Neural cell (in vitro differentiated cells): ENCODE measurements around the gene LRRC3. TPM values are rescaled to one million over a fixed set of nuclear protein-coding genes. Genes with fewer than 3 reads are reported as not detected.

Experiments used
- H2AFZ ChIP-seq: fragments of 200-600, 300-800 bp; sonication (generic), shearing (Covaris generic); 2 replicates; pipeline ENCODE4 v1.6.0; 2014; ENCODE audit warnings: low read depth, mild to moderate bottlenecking, antibody characterized with exemption, low read length, moderate library complexity
- H3F3A ChIP-seq: fragments of 200-600 bp; shearing (Covaris generic); 2 replicates; pipeline ENCODE4 v1.6.1; 2016; ENCODE audit warnings: mild to moderate bottlenecking, moderate library complexity, mixed read lengths, antibody characterized with exemption, low read length; ENCODE audit not compliant: insufficient read depth, poor library complexity, severe bottlenecking
- H3K27ac ChIP-seq: fragments of 200-600, 300-800 bp; sonication (generic), shearing (Covaris generic); 2 replicates; pipeline ENCODE4 v1.5.1; 2014; ENCODE audit warnings: mild to moderate bottlenecking, low read length, moderate library complexity
- H3K27me3 ChIP-seq: fragments of 300-800, 200-600 bp; sonication (generic), shearing (Covaris generic); 2 replicates; pipeline ENCODE4 v1.6.0; 2014; ENCODE audit warnings: mild to moderate bottlenecking, low read depth, low read length, moderate library complexity; ENCODE audit not compliant: insufficient read depth
- H3K36me3 ChIP-seq: fragments of 300-800, 200-600 bp; sonication (generic), shearing (Covaris generic); 2 replicates; pipeline ENCODE4 v1.5.1; 2014; ENCODE audit warnings: mild to moderate bottlenecking, antibody characterized with exemption, low read length, moderate library complexity; ENCODE audit not compliant: insufficient read depth
- H3K4me2 ChIP-seq: fragments of 300-800, 200-600 bp; sonication (generic), shearing (Covaris generic); 2 replicates; pipeline ENCODE4 v1.6.0; 2014; ENCODE audit warnings: mild to moderate bottlenecking, low read length
- H3K4me3 ChIP-seq: fragments of 300-800, 200-600 bp; sonication (generic), shearing (Covaris generic); 2 replicates; pipeline ENCODE4 v1.5.1; 2014; ENCODE audit warnings: mild to moderate bottlenecking, low read length, moderate library complexity
- H3K79me2 ChIP-seq: fragments of 200-600 bp; shearing (Covaris generic); replicated peaks from 2 replicates; pipeline ENCODE4 v1.6.0; 2014; ENCODE audit warnings: mild to moderate bottlenecking, low read length, moderate library complexity; ENCODE audit not compliant: insufficient read depth
- H3K9ac ChIP-seq: fragments of 300-800, 200-600 bp; sonication (generic), shearing (Covaris generic); 2 replicates; pipeline ENCODE4 v1.6.1; 2016; ENCODE audit warnings: mild to moderate bottlenecking, low read length, mixed read lengths
- H3K9me2 ChIP-seq: fragments of 200-600 bp; shearing (Covaris generic); 2 replicates; pipeline ENCODE4 v1.6.1; 2016; ENCODE audit warnings: mild to moderate bottlenecking, low read length, mixed read lengths; ENCODE audit not compliant: insufficient read depth
- H3K9me3 ChIP-seq: fragments of 200-600, 300-800 bp; sonication (generic), shearing (Covaris generic); 2 replicates; pipeline ENCODE4 v1.6.1; 2016; ENCODE audit warnings: mild to moderate bottlenecking, mixed run types, low read length, moderate library complexity, mixed read lengths
- H4K20me1 ChIP-seq: fragments of 200-600 bp; shearing (Covaris generic); 2 replicates; pipeline ENCODE4 v1.6.1; 2016; ENCODE audit warnings: mild to moderate bottlenecking, mixed run types; ENCODE audit not compliant: insufficient read depth
- CTCF ChIP-seq: fragments of 450-650 bp; IDR thresholded peaks from 2 replicates; pipeline ENCODE4 v1.5.1; 2014; ENCODE audit warnings: antibody characterized with exemption, mild to moderate bottlenecking, moderate library complexity; ENCODE audit not compliant: poor library complexity, severe bottlenecking
- EP300 ChIP-seq: fragments of 450-650 bp; conservative IDR thresholded peaks from 2 replicates; pipeline ENCODE4 v1.6.1; 2014; ENCODE audit warnings: antibody characterized with exemption, mild to moderate bottlenecking, moderate library complexity; ENCODE audit not compliant: poor library complexity, severe bottlenecking
- EZH2 ChIP-seq: fragments of 200-600, 300-800 bp; shearing (Covaris generic), sonication (generic); IDR thresholded peaks from 2 replicates; pipeline ENCODE4 v1.6.1; 2014; ENCODE audit warnings: antibody characterized with exemption, low read length, borderline replicate concordance, mild to moderate bottlenecking; ENCODE audit not compliant: insufficient read depth, poor library complexity, severe bottlenecking
- MXI1 ChIP-seq: fragments of 450-650 bp; conservative IDR thresholded peaks from 2 replicates; pipeline ENCODE4 v1.6.1; 2014; ENCODE audit warnings: antibody characterized with exemption, mild to moderate bottlenecking; ENCODE audit not compliant: poor library complexity, severe bottlenecking
- POLR2AphosphoS5 ChIP-seq: IDR thresholded peaks from 2 replicates; pipeline ENCODE4 v1.6.1; 2012
- RAD21 ChIP-seq: fragments of 450-650 bp; conservative IDR thresholded peaks from 2 replicates; pipeline ENCODE4 v1.6.1; 2014; ENCODE audit warnings: antibody characterized with exemption, mild to moderate bottlenecking, moderate library complexity
- SMC3 ChIP-seq: fragments of 450-650 bp; conservative IDR thresholded peaks from 2 replicates; pipeline ENCODE4 v1.6.1; 2014; ENCODE audit warnings: antibody characterized with exemption, mild to moderate bottlenecking, moderate library complexity; ENCODE audit not compliant: poor library complexity
- TAF1 ChIP-seq: IDR thresholded peaks from 2 replicates; pipeline ENCODE4 v1.6.1; 2012; ENCODE audit warnings: low read depth
- polyA plus RNA-seq: library from polyadenylated mRNA; depleted of rRNA; stranded (reverse); fragments of >200 nt; gene quantifications from 2 replicates; pipeline ENCODE4 v1.2.3, GENCODE V29; 2014
- TF ChIP-seq, protein P1 (sequence below): IDR thresholded peaks from 2 replicates; pipeline ENCODE4 v1.6.1; 2012; ENCODE audit warnings: borderline replicate concordance

The LRRC3 gene
- polyA plus RNA-seq, 1 donor from 2014 or later = 3.8 TPM

- Histone ChIP-seq H2AFZ (no peak overlapping the region), H3K27ac (no peak overlapping the region), H3F3A (no peaks in the 10 kb centered on the region), H3K4me3 (no peak overlapping the region), H4K20me1 (no peaks in the 10 kb centered on the region), H3K4me2 (no peak overlapping the region), H3K9me2 (no peaks in the 10 kb centered on the region), H3K9me3 (no peaks in the 10 kb centered on the region), H3K9ac (no peak overlapping the region), H3K36me3 (no peaks in the 10 kb centered on the region), H3K27me3 (no peaks in the 10 kb centered on the region), H3K79me2 (no peaks in the 10 kb centered on the region)
- TF ChIP-seq CTCF = no peak
- TF ChIP-seq RAD21 = no peak
- no peak for TF ChIP-seq EZH2
- TF ChIP-seq TAF1 = no peak
- no peak for TF ChIP-seq MXI1
- TF ChIP-seq POLR2AphosphoS5 = no peak
- no peak for TF ChIP-seq SMC3
- TF ChIP-seq, protein P1, sequence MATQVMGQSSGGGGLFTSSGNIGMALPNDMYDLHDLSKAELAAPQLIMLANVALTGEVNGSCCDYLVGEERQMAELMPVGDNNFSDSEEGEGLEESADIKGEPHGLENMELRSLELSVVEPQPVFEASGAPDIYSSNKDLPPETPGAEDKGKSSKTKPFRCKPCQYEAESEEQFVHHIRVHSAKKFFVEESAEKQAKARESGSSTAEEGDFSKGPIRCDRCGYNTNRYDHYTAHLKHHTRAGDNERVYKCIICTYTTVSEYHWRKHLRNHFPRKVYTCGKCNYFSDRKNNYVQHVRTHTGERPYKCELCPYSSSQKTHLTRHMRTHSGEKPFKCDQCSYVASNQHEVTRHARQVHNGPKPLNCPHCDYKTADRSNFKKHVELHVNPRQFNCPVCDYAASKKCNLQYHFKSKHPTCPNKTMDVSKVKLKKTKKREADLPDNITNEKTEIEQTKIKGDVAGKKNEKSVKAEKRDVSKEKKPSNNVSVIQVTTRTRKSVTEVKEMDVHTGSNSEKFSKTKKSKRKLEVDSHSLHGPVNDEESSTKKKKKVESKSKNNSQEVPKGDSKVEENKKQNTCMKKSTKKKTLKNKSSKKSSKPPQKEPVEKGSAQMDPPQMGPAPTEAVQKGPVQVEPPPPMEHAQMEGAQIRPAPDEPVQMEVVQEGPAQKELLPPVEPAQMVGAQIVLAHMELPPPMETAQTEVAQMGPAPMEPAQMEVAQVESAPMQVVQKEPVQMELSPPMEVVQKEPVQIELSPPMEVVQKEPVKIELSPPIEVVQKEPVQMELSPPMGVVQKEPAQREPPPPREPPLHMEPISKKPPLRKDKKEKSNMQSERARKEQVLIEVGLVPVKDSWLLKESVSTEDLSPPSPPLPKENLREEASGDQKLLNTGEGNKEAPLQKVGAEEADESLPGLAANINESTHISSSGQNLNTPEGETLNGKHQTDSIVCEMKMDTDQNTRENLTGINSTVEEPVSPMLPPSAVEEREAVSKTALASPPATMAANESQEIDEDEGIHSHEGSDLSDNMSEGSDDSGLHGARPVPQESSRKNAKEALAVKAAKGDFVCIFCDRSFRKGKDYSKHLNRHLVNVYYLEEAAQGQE = no peak
- no peak for TF ChIP-seq EP300
Observed at GRCh38 chr21:44408226-44408625, 47.1 kb upstream of the LRRC3 start.

- Histone ChIP-seq H2AFZ (no peak overlapping the region), H3K9ac (no peak overlapping the region), H4K20me1 (no peaks in the 10 kb centered on the region), H3K9me2 (no peaks in the 10 kb centered on the region), H3F3A (no peaks in the 10 kb centered on the region), H3K9me3 (no peaks in the 10 kb centered on the region), H3K79me2 (no peaks in the 10 kb centered on the region), H3K27ac (no peak overlapping the region), H3K4me3 (no peak overlapping the region), H3K27me3 (no peaks in the 10 kb centered on the region), H3K36me3 (no peaks in the 10 kb centered on the region), H3K4me2 (no peak overlapping the region)
- TF ChIP-seq MXI1 = no peak
- no peak for TF ChIP-seq POLR2AphosphoS5
- no peak for TF ChIP-seq CTCF
- no peak for TF ChIP-seq RAD21
- no peak for TF ChIP-seq TAF1
- TF ChIP-seq EZH2 = no peak
- TF ChIP-seq SMC3 = no peak
- TF ChIP-seq, protein P1 = no peak
- TF ChIP-seq EP300 = no peak
Observed at GRCh38 chr21:44413566-44414290, 41.6 kb upstream of the LRRC3 start.
